GM19025 (cell line): Measurements from ENCODE around the gene DENR.
"Not testable (repeated sequence)": the region's sequence is repeated elsewhere in the genome, so short reads cannot be mapped to it uniquely, and the experiment has no call there.

ENCODE experiments used
- ATAC-seq: cut with Tn5 transposase; IDR thresholded peaks from one replicate; pipeline ENCODE4 v1.9.1; 2021; ENCODE audit warnings: mild to moderate bottlenecking, low read depth, moderate library complexity; ENCODE audit not compliant: unreplicated experiment

DENR gene, protein sequence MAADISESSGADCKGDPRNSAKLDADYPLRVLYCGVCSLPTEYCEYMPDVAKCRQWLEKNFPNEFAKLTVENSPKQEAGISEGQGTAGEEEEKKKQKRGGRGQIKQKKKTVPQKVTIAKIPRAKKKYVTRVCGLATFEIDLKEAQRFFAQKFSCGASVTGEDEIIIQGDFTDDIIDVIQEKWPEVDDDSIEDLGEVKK

GRCh38 chr12:122752464-122753318, at the start of gene DENR:
DENR (plus strand) TSS chr12:122752824; CDS start chr12:122753702, 878 bp downstream.
- peak; percentile 92 for ATAC-seq

DNA sequence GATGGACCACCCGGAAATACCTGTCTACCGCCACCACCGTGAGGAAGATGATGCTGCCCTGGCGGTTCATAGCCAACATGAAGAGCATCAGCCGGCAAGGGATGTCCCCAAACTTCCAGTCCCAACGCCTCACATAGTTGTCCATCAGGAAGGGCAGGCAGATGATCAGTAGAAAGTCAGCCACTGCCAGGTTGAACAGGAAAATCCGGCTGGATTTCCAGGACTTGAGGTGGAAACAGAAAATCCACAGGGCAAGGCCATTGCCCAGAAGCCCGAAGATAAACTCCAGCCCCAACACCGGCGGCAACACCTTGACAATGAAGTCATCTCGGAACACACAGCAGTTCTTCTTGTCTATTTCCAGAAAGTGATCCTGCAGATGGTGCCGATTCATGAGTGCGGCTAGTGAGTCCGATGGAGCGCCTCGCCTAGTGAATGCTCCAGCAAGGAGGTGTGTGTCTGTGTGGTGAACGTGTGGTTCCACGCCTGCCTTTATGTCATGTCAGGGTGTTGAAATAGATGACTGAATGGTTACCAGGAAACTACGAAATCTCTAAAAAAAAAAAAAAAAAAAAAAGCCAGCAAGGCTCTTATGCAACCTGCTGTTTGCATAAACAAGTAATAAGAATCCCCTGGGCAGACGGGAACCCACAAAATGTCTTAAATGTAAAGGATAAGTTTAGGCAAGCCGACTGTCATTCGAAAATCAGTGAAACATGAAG, 49.6 kb upstream of the DENR start, which contains the start of gene HCAR2:
Gene HCAR2, minus strand, starts transcription at position 468 of the 722 bp plus-strand sequence. Its CDS starts 74 bp downstream, at position 394.
- ATAC-seq: not testable (repeated sequence)

DNA sequence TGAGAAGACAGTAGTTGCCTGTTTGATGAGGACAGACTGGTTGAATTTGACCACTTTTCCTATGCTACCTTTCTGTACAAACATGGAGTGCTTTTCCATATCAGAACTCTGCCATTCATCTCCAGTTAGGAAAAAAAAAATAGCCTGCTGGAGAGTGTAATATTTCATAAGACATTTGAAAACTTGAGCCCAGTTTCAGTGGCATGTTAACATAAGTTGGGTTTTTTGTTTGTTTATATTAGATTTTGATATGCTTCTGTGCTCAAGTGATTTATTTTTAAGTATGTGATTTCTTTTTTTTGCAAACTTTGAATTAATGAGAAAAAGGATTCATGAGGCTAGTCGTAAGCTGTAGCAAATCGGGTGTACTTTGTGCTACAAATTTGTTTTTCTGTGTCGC, 48.8 kb upstream of the DENR start:
- ATAC-seq: not testable (repeated sequence)

DNA sequence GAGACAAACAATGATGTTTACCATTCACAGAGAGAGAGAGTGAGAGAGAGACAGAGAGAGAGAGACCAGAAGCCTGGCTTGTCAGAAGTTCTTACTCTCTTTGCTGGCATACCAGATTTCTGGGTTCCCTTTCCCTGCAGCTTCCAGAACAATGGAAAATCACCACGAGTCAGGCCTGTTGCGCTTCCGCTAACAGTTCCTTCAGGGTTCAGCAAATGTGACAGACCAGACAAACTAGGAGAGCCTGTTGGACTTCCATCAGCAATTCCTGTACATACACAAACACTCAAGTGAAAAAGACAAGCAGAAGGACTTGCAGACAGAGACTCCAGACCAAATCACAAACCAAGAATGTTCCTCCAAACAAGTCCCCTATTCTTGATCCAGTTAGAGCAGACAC, 43.3 kb upstream of the DENR start:
- not testable (repeated sequence) for ATAC-seq

DNA sequence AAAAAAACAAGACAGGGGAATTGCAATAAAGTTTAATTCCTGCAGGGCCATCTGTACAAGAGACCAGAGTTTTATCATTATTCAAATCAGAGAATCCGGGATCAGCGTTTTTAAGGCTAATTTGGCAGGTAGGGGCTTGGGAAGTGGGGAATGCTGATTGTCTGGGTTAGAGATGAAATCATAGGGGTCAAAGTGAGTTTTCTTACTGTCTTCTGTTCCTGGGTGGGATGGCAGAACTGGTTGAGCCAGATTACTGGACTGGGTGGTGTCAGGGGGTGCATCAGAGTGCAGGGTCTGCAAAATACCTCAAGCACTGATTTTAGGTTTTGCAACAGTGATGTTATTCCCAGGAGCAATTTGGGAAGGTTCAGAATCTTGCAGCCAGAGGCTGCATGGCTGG, 42.3 kb upstream of the DENR start:
- ATAC-seq: not testable (repeated sequence)

GRCh38 chr12:122711266-122711665, 41.4 kb upstream of the DENR start:
- ATAC-seq: not testable (repeated sequence)

DNA sequence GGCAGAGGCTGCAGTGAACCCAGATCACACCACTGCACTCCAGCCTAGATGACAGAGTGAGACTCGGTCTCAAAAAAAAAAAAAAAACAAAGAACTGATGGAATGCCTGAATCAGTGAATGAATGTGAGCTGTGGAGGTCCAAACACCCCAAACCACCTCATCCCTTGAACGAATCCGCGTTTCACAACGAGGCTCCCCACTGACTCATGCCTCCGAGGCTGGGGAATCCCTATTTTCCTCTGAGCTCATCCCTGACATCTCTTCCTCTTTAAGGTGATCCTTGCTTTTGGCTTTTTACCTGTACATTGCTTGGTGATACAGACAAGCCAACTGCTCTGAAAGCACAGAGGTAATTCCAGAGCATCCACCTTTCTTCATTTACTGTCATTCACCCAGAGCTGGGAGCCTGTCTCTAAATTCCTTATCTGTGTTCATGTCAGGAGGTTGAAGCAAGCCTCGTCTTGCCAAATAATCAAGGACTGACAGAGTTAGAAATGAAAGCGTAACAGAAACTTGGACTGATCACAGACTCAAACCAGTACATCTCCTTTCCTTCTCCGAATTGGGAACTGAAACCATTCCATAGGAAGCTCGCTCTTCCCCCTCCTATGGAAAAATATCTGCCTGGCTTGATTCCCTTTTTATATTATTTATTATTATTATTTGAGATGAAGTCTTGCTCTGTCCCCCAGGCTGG, 39.0 kb upstream of the DENR start:
- not testable (repeated sequence) for ATAC-seq

DNA sequence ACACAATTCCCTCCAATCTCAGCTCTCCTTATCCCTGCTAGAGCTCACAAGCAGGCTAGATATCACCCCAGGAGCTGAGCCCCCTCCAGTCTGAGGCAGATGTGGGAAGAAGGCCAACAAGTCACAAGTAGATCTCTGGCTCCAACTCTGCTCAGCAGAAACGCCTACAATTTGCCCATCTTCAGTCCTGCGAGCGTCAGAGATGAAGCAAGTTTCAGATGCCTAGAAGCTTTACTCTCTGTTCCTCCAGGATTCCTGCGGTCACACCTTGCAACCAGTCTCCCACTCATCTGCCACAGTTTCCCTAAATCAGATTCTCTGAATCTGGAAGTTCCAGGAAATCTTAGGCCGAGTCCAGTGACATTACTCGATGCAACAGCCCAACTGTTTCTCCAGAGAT, 37.4 kb upstream of the DENR start:
- ATAC-seq: not testable (repeated sequence)

GRCh38 chr12:122716658-122717057, 36.0 kb upstream of the DENR start, which contains the start of gene HCAR3:
HCAR3 (minus strand) TSS chr12:122716811; CDS start chr12:122716737, 74 bp downstream.
- ATAC-seq: not testable (repeated sequence)

GRCh38 chr12:122721057-122721545, 31.5 kb upstream of the DENR start:
- ATAC-seq: no peak

DNA sequence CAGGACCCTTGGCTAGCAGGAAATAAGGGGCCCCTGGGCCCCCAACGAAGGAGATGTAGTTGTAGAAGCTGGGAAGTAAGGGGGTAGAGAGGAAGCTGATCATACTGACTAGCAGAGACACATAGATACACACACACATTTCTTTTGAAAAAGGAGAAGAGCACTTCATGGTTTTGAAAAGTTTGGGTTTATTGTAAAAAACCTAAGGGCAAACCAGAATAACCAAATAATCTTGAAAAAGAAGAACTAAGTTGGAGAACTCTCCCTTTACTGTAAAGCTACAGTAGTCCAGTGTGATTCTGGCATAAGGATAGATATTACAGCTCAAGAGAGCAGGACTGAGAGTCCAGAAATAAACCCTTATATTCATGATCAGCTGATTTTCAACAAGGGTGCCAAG, 30.2 kb upstream of the DENR start:
- no peak for ATAC-seq

GRCh38 chr12:122724641-122725243, 27.9 kb upstream of the DENR start:
- no peak for ATAC-seq

DNA sequence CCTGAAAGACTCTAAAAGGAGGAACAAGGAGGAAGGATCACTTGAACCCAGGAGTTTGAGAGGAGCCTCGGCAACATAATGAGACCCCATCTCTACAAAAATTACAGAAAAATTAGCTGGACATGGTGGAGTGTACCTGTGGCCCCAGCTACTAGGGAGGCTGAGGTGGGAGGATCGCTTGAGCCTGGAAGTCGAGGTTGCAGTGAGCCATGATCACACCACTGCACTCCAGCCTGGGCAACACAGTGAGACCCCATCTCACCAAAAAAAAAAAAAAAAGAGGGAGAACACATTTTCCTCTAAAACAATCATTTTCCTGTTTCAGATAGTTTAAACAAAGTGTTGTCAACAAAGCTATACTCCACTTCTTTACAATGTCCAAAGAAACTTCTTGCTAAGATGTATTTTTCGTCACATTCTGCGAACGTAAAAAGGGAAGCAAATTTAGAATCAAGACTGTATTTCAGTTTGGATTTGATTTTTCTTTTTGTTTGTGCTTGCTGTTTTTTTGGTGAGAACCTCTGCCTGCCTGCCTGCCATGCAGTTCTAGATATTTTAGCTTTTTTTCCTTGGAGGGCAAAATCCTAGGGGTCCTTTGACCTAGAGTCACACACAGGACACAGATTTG, 27.1 kb upstream of the DENR start:
- ATAC-seq: no peak

GRCh38 chr12:122726080-122726558, 26.5 kb upstream of the DENR start:
- no peak for ATAC-seq

DNA sequence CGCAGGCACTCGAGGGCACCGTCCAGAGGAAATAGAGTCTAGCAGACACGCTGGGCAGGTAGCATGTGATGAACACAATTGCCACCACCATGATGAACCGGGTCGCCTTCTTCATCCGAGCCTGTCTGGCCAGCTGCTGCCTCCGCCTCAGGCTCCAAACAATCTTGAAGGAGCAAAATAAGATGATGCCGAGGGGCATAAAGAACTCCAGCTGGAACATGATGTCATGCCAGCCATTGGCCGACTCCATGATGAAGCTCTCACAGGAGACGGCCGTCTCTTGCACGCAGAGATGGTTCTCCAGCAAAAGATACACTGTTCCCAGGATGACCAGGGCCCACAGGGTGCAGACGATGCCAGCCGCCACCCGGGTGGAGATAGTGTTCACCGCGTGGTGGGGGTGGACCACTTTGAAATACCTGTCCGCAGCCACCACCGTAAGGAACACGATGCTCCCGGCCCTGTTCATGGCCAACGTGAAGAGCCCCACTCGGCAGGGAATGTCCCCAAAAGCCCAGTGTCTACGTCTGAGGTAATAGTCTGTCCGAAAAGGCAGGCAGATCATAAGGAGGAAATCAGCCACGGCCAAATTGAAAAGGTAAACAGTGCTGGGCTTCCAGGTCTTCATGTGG, 22.9 kb upstream of the DENR start:
- no peak for ATAC-seq

- ATAC-seq: no peak
These were observed 22.2 kb upstream of the DENR start, which contains the start of gene HCAR1 for GRCh38 chr12:122730215-122731014. HCAR1 (minus strand) TSS chr12:122730844; CDS start chr12:122730339, 505 bp downstream.

DNA sequence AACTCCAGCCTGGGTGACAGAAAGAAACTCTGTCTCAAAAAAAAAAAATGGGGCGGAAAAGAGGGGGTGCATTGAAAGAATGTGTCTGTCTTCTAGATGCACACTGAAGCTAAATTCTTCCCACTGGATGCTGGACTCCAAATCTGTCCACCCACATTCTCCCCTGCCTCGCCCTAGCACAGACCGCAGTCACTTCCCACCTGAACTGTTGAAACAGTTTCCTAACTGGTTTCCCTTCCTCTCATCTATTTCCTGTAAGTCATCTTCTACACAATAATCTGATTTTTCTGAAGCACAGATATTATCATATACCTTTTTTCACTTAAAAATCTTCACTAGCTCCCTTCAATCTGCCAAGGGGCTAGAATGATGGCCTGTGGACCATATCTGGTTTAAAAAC, 20.5 kb upstream of the DENR start:
- no peak for ATAC-seq

GRCh38 chr12:122732611-122733010, 20.0 kb upstream of the DENR start:
- no peak for ATAC-seq
